GM12891 (cell line): ENCODE results near the gene CATSPERB.

Experiments
- PAX5 ChIP-seq: IDR thresholded peaks from 2 replicates; pipeline ENCODE4 v1.6.1; 2011; ENCODE audit warnings: low read length, moderate library complexity, mild to moderate bottlenecking; ENCODE audit not compliant: insufficient read depth, severe bottlenecking
- POLR2A ChIP-seq: IDR thresholded peaks from 2 replicates; pipeline ENCODE4 v1.6.1; 2011; ENCODE audit warnings: low read depth, low read length, control low read depth
- POLR2AphosphoS5 ChIP-seq: IDR thresholded peaks from 2 replicates; pipeline ENCODE4 v1.6.1; 2011; ENCODE audit warnings: low read depth, low read length, control low read depth
- POU2F2 ChIP-seq: IDR thresholded peaks from 2 replicates; pipeline ENCODE4 v1.6.1; 2011; ENCODE audit warnings: low read depth, mild to moderate bottlenecking, control low read depth, low read length, moderate library complexity
- SPI1 ChIP-seq: IDR thresholded peaks from 2 replicates; pipeline ENCODE4 v1.6.1; 2011; ENCODE audit warnings: low read depth, low read length, control low read depth
- TAF1 ChIP-seq: IDR thresholded peaks from 2 replicates; pipeline ENCODE4 v1.6.1; 2011; ENCODE audit warnings: low read depth, low read length, control low read depth

DNA sequence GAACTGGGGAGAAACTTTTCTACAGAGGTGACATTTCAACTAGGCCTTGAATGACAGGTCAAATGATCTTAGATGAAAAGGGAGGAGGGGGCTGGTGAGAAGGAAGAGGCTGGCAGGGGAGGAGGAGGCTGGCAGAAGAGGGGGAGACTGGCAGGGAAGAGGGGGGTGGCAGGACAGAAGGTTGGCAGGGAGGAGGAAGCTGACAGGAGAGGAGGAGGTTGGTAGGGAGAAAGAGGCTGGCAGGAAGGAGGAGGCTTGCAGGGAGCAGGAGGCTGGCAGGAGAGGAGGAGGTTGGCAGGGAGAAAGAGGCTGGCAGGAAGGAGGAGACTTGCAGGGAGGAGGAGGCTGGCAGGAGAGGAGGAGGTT lies 158.4 kb downstream of the CATSPERB start:
- no peak for TF ChIP-seq POLR2A
- no peak for TF ChIP-seq POU2F2
- TF ChIP-seq POLR2AphosphoS5: no peak
- TF ChIP-seq TAF1: no peak
- TF ChIP-seq PAX5: no peak
- no peak for TF ChIP-seq SPI1
